SW480 (cell line): ENCODE measurements around the gene SFTPA2.
"Not testable (repeated sequence)": the region's sequence is repeated elsewhere in the genome, so short reads cannot be mapped to it uniquely, and the experiment has no call there.

Source experiments
- DNase-seq: peaks from one replicate; pipeline ENCODE4 v3.0.0-alpha.2; 2016; ENCODE audit warnings: low spot score

The SFTPA2 gene

DNA sequence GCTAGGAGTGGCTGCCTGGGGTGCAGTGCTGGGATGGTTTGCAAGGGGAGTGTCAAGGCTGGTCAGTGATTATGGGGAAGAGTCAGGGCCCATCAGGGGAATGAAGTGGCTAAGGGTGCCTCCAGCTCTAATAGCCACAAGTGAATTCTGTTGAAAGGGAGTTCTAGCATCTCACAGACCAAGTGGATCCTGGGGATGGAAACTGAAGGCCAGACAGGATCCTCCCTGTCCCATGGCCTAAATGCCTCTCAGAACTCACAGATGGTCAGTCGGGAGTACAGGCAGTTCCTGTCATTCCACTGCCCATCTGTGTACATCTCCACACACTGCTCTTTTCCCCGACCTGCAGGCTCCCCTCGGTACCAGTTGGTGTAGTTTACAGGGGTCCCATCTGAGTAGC lies 3.2 kb downstream of the SFTPA2 start:
- not testable (repeated sequence) for DNase-seq

DNA sequence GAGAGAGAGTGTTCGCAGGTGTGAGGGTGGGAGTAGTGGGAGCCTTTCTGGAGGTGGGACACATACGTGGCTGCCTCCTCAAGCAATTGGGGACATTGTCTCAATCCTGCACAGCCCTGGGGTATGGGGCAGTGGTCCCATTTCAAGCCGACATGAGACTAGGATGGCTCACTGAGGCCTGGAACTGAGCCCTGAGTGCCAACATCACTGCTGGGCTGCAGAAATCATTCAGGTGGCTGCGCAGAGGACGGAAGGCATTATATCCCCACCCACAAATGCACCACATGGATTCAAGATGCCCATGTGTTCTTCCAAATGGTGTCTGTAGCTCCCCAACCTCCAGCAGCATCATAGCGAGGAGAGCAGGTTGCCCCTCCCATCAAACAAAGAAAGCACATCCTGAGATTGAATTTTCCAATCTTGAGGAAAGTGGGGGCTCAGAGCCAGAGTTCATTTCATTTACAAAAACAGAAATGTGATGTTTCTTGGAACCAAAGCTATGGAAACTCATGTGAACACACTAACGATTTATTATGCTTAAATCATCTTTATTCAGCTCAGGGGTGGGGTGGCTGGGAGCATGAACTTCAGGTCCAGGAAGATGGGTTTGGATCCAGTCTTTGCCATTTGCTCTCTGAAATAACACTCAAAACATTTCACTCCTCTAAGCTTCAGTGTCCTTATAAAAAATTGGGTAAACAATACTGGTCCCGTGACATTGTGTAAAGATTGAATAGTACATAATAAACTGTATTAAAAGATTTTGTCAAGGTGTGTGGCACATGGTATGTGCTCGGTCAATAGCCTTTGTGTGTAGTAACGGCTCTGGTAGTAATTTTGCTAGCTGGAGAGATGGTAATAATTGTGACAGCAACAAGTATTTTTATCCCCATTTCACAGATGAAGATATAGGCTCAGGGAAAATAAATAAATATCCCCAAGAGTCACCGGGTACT lies 4.6 kb downstream of the SFTPA2 start:
- no peak for DNase-seq

DNA sequence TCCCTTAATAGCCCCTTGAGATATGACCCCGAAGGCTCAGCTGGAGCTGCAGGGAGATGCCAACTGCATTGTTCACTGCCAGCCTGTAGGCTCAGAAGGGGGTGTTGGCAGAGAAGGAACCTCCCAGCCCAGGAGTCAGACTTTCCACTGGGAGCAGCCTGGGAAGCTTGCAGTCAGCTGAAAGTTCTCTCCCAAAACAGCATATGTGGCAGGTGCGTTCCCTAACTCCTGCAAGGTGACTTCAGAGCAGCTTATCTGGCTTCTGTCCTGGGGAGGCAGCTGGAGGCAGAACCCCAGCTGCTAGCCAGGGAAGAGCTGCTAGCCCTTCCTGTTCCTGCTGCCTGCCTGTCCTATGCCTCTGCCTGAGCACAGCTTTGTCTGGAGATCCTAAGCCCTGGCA lies 8.1 kb downstream of the SFTPA2 start:
- DNase-seq: no peak

DNA sequence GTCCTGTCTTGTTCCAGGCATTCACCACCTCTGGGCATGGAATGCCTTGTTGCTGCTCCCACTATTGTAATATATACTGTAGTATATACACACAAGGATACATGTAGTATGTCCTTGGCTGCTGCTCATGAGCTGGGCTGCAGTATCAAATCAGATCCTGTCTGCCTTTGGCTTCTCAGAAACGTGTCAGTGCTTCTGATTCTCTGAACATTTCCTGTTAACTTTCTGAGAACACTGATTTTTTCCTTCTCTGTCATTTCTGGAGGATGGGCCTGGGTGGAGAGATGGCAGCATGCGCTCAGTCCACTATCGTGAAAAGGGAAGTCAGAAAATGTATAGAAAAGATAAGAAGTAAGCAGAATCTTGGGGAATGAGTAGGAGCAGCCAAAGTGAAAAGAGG lies 12.2 kb downstream of the SFTPA2 start:
- no peak for DNase-seq

DNA sequence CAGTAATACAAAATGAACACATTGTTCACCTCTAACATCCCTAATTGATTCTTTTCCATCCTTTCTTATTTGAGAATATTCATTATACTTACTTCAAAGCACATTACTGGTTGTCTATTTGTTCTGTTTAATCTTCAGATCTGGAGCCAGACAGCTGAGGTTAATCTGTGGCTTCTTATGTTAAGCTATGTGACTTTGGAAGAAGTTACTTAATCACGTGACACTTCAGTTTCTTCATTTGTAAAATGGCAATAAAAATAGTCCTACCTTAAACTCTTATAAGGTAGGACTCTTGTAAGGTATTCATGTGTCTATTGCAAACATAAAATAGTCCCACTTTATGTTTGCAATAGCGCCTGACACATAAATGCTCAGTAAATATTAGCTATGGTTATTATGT lies 13.1 kb downstream of the SFTPA2 start:
- DNase-seq: not testable (repeated sequence)

DNA sequence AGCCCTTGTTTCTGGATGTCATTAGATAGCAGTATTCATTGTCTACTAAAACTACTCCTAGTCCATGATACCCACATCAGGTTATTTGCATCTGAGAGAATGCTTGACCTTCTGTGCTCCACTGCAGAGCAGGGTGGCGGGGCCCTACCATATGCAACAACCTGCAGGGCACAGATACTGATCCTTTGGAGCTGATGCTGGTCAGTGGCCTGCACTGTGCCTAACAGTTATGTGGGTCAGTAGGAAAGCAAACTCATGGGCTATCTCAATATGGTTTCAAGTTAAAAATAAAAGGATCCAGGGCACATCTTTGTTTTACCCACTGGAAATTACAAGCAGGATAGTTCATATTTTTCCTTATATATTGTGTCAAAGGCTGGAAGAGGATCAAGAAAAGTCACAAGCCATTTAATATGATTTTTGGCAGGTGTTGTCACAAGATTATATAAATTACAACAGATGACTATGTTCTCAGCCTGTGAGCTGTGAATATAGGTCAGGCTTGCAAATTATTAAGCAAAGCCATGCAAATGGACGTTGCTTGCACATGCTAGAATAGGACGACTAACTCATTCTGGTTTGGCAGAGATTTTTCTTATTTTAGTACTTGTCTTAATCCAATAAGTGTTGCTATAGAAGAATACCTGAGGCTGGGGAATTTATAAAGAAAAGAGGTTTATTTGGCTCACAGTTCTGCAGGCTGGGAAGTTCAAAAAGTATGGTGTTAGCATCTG lies 15.1 kb downstream of the SFTPA2 start:
- DNase-seq: not testable (repeated sequence)

DNA sequence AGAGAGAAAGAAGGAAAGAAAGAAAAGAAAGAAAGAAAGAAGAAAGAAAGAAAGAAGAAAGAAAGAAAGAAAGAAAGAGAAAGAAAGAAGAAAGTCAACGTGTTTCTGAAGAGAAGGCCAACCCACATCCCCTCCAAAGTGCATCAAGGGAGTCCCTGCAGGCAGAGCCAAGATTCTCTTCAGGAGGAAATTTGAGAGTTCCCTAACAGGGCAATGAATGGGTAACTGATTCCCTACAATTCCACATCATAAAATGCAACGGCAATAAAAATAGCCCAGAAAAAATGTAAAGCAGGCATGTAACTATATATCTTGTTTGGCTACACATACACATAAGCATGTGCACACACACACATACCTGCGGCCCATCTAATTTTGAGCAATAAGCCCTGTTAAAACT lies 15.8 kb downstream of the SFTPA2 start:
- DNase-seq: not testable (repeated sequence)

DNA sequence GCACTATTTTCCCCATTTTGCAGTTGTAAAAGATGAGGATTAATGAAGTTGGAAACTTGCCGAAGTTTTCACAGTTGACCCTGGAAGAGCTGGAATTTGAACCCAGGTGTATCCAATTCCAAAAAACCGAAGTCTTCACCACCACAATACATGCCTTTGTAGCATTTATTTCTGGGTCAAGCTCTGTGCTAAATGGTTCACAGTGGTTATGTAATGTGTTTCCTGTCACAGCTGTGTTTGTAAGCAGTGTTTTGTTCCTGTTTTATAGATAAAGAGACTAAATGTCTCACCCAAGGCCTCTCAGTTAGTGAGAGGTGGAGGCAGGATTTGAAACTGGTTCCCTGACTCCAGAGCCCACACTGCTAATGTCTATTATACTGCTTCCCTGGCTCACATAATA lies 17.6 kb downstream of the SFTPA2 start:
- DNase-seq: no peak

DNA sequence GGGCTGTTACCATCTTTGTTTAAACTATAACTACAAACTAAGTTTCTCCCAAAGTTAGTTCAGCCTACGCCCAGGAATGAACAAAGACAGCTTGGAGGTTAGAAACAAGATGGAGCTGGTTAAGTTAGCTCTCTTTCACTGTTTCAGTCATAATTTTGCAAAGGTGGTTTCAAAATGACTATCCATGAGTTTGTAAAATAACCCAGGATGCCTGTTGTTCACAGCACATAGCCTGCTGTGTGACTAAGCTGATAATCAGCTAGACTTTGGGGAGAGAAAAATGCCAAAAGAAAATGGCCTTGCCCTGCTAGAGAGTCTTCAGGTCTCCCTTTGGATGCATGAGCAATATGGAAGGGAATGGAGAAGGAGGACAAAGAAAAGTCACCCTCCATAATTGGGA lies 19.3 kb downstream of the SFTPA2 start:
- not testable (repeated sequence) for DNase-seq

DNA sequence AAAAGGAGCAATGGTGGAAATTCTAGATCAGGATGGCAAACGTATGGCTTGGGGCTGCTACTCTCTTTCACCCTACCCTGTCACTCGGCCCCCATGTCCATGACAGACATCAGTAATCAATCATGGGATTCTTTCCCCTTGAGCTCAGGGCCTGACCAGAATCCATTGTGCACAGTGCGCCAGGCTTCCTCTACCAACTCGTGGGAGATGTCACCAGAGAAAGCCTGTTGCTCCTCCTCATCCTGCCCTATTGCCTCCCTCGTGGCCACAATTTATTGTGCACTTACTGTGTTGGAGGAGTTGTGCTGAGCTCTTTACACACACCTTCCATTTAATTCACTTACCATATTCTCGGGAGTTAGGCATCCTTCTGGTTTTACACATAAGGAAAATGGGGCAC lies 21.9 kb downstream of the SFTPA2 start:
- not testable (repeated sequence) for DNase-seq

DNA sequence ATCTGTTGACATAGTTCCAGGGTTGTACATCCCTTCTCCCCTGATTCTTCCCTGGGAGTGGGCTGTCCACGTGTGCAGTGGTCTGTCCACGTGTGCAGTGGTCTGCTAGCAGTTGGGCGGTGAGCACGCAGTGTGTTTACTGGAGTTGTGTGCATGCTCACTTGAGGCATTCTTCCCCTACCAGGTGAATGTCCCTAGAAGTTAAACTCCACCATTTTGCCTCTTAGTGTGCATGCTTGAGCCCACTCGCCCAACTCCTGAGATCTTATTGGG lies 26.4 kb downstream of the SFTPA2 start:
- DNase-seq: not testable (repeated sequence)

DNA sequence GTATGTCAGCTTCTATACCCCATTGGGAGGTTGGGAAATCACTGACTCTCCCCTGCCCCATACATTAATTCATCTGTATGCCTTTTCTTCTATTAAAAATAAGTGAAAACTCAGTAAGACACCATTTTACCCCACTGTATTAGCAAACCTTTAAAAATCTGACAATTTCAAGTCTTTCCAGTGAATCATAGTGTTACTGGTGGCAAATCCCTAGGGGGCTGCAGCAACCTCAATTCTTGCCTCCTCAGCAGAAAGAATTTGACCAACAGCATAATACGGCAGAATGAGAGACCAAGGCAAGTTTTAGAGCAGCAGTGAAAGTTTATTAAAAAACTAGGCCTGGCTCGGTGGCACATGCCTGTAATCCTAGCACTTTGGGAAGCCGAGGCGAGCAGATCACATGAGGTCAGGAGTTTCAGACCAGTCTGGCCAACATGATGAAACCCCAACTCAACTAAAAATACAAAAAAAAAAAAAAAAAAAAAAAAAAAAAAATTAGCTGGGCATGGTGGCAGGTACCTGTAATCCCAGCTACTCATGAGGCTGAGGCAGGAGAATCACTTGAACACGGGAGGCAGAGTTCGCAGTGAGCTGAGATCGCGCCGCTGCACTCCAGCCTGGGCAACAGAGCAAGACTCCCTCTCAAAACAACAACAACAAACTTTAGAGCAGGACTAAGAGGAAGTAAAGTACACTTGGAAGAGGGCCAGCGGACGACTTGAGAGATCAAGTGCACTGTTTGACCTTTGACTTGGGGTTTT lies 26.9 kb downstream of the SFTPA2 start:
- DNase-seq: not testable (repeated sequence)

DNA sequence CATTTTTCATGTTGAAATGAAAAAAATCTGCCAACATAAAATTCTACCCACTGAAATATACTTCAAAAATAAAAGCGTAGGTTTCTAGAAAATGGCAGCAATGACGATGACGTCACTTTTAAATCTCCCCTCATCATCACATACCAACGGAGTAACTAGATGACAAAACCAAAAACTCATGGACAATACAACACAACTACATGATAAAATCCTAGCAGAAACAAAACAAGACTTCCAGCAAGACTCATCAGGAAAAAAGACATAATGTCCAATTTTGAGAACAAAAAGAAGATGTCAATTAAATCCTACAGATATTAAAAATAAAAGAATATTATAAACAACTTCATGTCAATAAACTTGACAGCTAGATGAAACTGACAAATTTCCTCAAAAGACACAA lies 31.9 kb downstream of the SFTPA2 start:
- not testable (repeated sequence) for DNase-seq

DNA sequence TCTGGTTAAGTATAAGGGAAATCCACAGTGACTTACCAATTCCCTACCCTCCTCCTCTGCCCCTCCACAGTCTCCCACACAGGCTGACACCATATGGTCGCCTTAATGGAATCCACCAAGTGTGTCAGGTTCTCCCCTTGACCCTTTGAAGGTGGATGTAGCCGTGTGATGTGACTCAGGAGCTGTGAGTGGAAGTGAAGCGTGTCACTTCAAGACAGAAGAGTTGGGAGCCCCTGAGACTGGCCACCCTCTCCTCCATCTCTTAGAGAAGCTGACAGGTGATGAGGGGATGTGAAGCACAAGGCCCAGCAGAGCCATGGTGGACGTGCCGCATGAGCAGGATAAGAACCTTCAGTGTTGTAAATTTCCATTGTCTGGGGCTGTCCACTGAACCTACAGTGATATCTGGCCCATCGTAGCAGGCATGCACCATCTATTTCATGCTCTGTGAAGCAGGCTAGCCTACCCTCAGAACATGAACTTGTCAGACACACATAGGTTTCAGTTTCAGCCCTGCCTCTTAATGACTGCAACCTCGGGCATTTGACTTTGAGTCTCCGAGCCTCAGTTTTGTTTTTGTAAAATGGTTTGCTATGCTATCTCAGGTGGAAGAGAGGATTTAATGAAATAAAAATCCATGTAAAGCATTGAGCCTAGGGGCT lies 35.0 kb downstream of the SFTPA2 start:
- not testable (repeated sequence) for DNase-seq

DNA sequence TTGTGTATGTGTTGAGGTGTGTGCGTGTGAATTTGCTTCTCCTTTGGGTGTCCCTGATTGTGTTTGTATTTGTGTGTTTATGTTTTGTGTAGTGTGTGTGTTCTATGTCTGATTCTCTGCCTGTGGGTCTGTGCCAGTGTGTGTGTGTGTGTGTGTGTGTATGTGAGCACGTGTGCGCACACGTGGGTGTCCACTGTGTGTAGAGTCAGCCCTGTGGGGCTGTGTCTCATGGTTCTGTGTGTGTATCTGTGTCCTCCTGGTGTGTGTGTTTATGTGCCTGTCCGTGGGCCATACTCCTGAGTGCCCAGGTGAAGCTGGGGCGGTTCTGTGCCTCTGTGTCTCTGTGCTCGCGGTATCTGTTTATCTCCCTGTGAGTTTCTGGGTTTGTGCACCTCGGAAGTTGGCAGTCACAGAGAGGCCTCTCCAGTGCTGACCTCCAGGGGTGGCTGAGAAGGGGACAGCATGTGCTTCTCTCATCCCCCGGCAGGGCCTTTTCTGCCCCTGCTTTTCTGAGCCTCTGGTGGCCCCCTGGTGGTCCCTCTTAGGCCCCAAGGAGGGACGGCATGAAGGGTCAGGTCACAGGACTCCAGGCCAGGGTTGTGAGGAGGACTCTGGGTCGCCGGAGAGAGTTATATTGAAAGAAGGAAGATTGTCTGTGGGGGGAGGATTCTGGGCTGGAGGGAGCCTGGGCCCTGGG lies 36.9 kb downstream of the SFTPA2 start:
- not testable (repeated sequence) for DNase-seq

DNA sequence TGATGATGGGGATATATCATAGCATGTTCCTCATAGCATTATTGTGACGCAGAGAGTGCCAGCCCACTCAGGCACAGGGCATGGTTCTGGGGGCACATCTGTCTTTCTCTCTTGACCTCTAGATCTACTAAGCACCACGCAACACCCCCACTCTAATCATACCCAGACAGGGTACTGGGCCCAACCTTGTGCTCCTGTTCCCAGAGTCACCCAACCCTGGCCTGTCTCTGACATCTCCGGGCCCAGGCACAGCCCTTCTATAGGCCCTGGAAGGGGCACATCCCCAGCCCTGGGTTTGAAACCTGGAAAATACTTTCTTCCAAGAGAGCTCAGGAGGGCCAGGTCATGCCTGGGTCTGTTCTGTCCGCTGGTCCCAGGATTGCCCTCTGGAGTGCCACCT lies 37.7 kb downstream of the SFTPA2 start:
- DNase-seq: not testable (repeated sequence)

DNA sequence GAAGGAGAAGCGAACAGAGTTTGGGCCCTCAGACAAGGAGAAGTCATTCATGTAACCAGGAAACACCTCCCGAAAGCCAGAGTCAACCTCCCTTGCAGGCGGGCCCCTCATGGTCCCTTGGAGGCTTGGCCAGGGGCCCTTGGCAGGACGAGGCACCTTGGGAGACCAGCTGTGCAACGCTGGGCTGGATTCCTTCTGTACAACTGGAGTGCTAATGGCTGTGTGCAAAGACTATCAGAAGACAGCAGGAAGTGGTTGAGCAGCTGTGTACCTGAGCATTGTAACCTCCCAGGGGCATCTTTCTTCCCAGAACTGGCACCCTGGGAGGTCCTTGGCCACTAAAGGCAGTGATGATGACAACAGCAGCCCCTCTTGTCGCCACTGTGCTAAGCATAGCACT lies 38.5 kb downstream of the SFTPA2 start:
- DNase-seq: not testable (repeated sequence)

DNA sequence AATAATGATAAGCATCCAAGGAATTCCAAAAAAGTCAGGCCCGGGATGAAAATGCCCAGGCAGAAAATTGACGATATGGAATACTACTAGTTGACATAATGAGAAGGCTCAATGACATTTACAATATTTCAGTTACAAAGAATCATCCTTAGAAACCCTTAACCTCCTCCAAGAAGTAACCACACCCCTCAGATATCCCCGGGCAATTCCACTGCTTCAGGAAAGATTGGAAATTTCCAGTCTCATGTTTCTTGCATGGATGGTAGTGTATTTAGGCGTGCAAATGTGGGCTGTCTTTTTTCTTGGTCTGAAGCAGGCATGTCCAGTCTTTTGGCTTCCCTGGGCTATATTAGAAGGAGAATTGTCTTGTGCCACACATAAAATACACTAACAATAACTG lies 42.6 kb downstream of the SFTPA2 start:
- DNase-seq: not testable (repeated sequence)

DNA sequence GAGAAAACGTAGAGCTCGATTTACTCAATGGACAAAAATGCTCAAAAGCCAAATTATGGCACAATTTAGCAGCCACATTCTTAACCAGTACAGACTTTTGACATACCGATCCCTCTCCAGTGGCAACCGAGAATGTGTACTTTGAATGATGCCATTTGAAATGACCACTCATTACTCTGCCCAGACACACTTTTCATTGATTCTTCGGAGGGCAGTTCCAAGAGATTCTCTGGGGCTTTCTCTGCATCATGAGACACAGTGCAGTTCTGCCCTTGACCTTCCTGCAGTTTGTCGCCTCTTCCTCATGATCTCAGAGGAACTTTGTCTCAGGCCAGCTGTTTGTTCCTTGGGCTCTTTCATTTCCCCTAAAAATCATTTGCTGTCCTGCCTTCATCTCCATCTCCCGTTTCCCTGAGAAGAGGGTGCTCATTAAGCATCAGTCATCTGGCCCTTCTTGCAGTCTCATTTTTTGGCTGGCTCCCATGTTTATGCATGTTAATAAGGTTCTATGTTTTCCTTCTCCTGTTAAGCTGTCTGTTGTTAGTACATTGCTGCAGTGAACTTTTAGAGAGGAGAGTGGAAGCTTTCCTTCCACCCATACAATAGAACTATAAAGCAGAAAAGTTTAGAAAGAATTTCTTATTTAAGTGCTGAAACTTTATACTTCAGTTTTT lies 43.5 kb downstream of the SFTPA2 start:
- DNase-seq: not testable (repeated sequence)

DNA sequence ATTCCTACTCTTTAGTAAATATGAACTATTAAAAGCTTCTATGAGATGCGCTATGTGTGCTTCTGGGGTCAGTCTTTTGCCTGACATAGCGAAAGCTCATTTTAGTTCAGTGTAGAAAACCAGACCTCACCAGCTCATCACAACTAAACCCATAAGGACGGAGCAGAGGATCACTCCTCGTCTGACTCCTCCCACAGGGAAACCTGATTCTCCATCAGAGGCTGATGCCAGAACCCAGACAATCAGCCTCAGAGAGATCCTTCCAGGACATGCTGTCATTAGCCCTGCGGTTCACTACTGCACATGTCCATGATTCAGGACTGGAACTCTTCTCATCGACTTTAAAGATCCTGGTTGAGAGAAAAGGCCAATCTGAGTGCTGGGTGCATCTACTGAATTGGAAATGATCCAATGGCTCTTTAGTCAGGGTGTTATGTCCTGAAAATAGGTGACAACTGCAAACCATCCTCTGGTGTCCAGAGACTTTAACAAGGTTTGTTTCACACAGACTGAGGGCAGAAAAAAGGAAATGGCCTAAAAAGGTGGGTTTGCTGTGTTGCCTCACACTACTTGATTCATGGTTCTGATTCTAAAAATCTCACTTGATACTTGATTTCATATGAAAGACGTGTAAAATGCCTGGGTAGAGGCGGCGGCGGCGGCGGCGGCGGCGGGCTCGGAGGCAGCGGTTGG lies 48.2 kb downstream of the SFTPA2 start, which contains the start of gene EIF5AL1:
Gene EIF5AL1 (plus strand): TSS at position 643 of the 693 bp plus-strand sequence. CDS start 117 bp downstream, outside the sequence.
- not testable (repeated sequence) for DNase-seq
